Keratinocyte (primary cell): ENCODE measurements around the gene BEAN1. TPM values are rescaled to one million over a fixed set of nuclear protein-coding genes. Genes with fewer than 3 reads are reported as not detected.

Source experiments
- DNase-seq: peaks from one replicate; pipeline ENCODE4 v3.0.0-alpha.2; 2011; ENCODE audit warnings: low read depth, missing footprints, low spot score
- FAIRE-seq: peaks from 2 replicates; lab custom pipeline; 2011; peaks lifted over from hg19 to GRCh38; lab: Jason Lieb, UNC
- H2AFZ ChIP-seq: 2 replicates; pipeline ENCODE4 v1.6.0; 2012; ENCODE audit warnings: low read length, control low read depth, inconsistent platforms; ENCODE audit not compliant: control insufficient read depth
- H3K27ac ChIP-seq: 2 replicates; pipeline ENCODE4 v1.5.1; 2011; ENCODE audit warnings: low read length; ENCODE audit not compliant: control insufficient read depth, insufficient read depth
- H3K27me3 ChIP-seq: 3 replicates; pipeline ENCODE4 v1.6.0; 2011; ENCODE audit warnings: low read length; ENCODE audit not compliant: control insufficient read depth, insufficient read depth; ENCODE audit errors: extremely low read depth
- H3K36me3 ChIP-seq, 2 experiments: 2 replicates in 1 of 2; 3 replicates in 1 of 2; pipeline ENCODE4 v1.5.1; 2011; ENCODE audit warnings: low read length in 2 of 2, mild to moderate bottlenecking in 1 of 2; ENCODE audit not compliant: control insufficient read depth in 2 of 2, insufficient read depth in 2 of 2; ENCODE audit errors: extremely low read depth in 1 of 2
- H3K4me1 ChIP-seq: 3 replicates; pipeline ENCODE4 v1.5.1; 2011; ENCODE audit warnings: low read length; ENCODE audit not compliant: control insufficient read depth, insufficient read depth; ENCODE audit errors: extremely low read depth
- H3K4me2 ChIP-seq: 3 replicates; pipeline ENCODE4 v1.6.0; 2011; ENCODE audit warnings: low read depth, low read length; ENCODE audit not compliant: control insufficient read depth, insufficient read depth; ENCODE audit errors: extremely low read depth
- H3K4me3 ChIP-seq, 3 experiments: fragments of 200-600 bp in 1 of 3; sonication (generic) in 1 of 3; 2 replicates in 2 of 3; 3 replicates in 1 of 3; pipeline ENCODE4 v1.5.1; 2011 to 2016; ENCODE audit warnings: low read length in 3 of 3, mild to moderate bottlenecking in 3 of 3, control low read depth in 2 of 3, inconsistent platforms in 1 of 3, low read depth in 1 of 3, mixed read lengths in 1 of 3, mixed run types in 1 of 3, moderate library complexity in 1 of 3; ENCODE audit not compliant: control insufficient read depth in 2 of 3, insufficient read depth in 2 of 3; ENCODE audit errors: extremely low read depth in 1 of 3
- H3K79me2 ChIP-seq: 2 replicates; pipeline ENCODE4 v1.6.0; 2012; ENCODE audit warnings: low read length; ENCODE audit not compliant: control insufficient read depth, insufficient read depth
- H3K9ac ChIP-seq: 3 replicates; pipeline ENCODE4 v1.6.0; 2011; ENCODE audit warnings: low read length; ENCODE audit not compliant: control insufficient read depth, insufficient read depth; ENCODE audit errors: extremely low read depth
- H3K9me1 ChIP-seq: 3 replicates; pipeline ENCODE4 v1.6.0; 2011; ENCODE audit warnings: low read length; ENCODE audit not compliant: control insufficient read depth, insufficient read depth; ENCODE audit errors: extremely low read depth
- H3K9me3 ChIP-seq: 2 replicates; pipeline ENCODE4 v1.5.1; 2012; ENCODE audit warnings: low read depth, low read length; ENCODE audit not compliant: control insufficient read depth
- H4K20me1 ChIP-seq: 3 replicates; pipeline ENCODE4 v1.6.0; 2011; ENCODE audit warnings: low read length; ENCODE audit not compliant: control insufficient read depth, insufficient read depth; ENCODE audit errors: extremely low read depth
- CTCF ChIP-seq, 3 experiments: IDR thresholded peaks in 1 of 3; conservative IDR thresholded peaks in 1 of 3; optimal IDR thresholded peaks in 1 of 3; 2 replicates in 2 of 3; 3 replicates in 1 of 3; pipeline versions ENCODE3 to v1.5.1; 2011; ENCODE audit warnings: low read length in 3 of 3, mild to moderate bottlenecking in 3 of 3, moderate library complexity in 2 of 3, control low read depth in 1 of 3, inconsistent platforms in 1 of 3; ENCODE audit not compliant: insufficient read depth in 2 of 3; ENCODE audit errors: extremely low read depth in 1 of 3
- EZH2 ChIP-seq: IDR thresholded peaks from one replicate; pipeline ENCODE4 v1.6.1; 2012; ENCODE audit warnings: inconsistent platforms, mild to moderate bottlenecking, low read length, moderate library complexity
- dilution Hi-C: fragments of 300-500 bp; cut with MboI; formaldehyde crosslinking; loops from one replicate; pipeline ENCODE4 v1.7.0; 2020; ENCODE audit warnings: low sequenced_read_pairs; ENCODE audit not compliant: extremely low pct_ligation_motif_present
- polyA plus RNA-seq, 5 experiments: library from polyadenylated mRNA; depleted of rRNA in 3 of 5; stranded (reverse) in 3 of 5; stranded (forward) in 1 of 5; unstranded in 1 of 5; fragments of >200 nt; gene quantifications; 1 replicate in 1 of 5; 2 replicates in 3 of 5; 3 replicates in 1 of 5; pipeline versions ENCODE4 v1.2.1 to v1.2.3, GENCODE V29; 2011 to 2012; ENCODE audit warnings: missing spikeins in 2 of 5, low read depth in 1 of 5, low replicate concordance in 1 of 5

The BEAN1 gene
- polyA plus RNA-seq, 1 donor (not counting 4 experiments of a cell fraction or from before 2014, with no cell fraction given), result 0.24 TPM

- no peak overlapping the region for H3K27ac ChIP-seq
- no peak for FAIRE-seq
Observed at GRCh38 chr16:66475232-66475631, 48.1 kb downstream of the BEAN1 start.

GRCh38 chr16:66476328-66477027 lies 49.4 kb downstream of the BEAN1 start:
- FAIRE-seq, result no peak
- DNase-seq, result no peak
- no peak for TF ChIP-seq EZH2
- TF ChIP-seq CTCF (optimal IDR thresholded peaks at IDR 0.05 in 1 of 3, IDR thresholded peaks at IDR 0.05 in 1 of 3, conservative IDR thresholded peaks at IDR 0.05 in 1 of 3; ENCODE audit: extremely low read depth in 1 of 3, insufficient read depth in 2 of 3, low read length in 3 of 3), result no peak
- Histone ChIP-seq H3K4me1 (peaks cover 21% of the 10 kb centered on the region), H3K79me2 (no peaks in the 10 kb centered on the region), H3K36me3 (no peaks in the 10 kb centered on the region), H3K9ac (no peak overlapping the region), H3K4me2 (no peak overlapping the region), H3K9me3 (no peaks in the 10 kb centered on the region), H3K4me3 (no peak overlapping the region), H4K20me1 (no peaks in the 10 kb centered on the region), H2AFZ (no peak overlapping the region), H3K9me1 (no peaks in the 10 kb centered on the region), H3K27me3 (no peaks in the 10 kb centered on the region), H3K27ac (no peak overlapping the region)
- dilution Hi-C loops, result no loop called here

More at GRCh38 chr16:66475232-66475631, 48.1 kb downstream of the BEAN1 start:
- dilution Hi-C loops, result no loop called here
- Histone ChIP-seq H3K79me2 (no peaks in the 10 kb centered on the region), H3K9me3 (no peaks in the 10 kb centered on the region), H3K9me1 (no peaks in the 10 kb centered on the region), H3K36me3 (no peaks in the 10 kb centered on the region), H3K27me3 (no peaks in the 10 kb centered on the region), H3K9ac (no peak overlapping the region), H4K20me1 (no peaks in the 10 kb centered on the region), H3K4me3 (no peak overlapping the region), H3K4me1 (peaks cover 13% of the 10 kb centered on the region), H2AFZ (no peak overlapping the region), H3K4me2 (no peak overlapping the region)
- DNase-seq, result no peak
- TF ChIP-seq CTCF (optimal IDR thresholded peaks at IDR 0.05 in 1 of 3, IDR thresholded peaks at IDR 0.05 in 1 of 3, conservative IDR thresholded peaks at IDR 0.05 in 1 of 3; ENCODE audit: extremely low read depth in 1 of 3, insufficient read depth in 2 of 3, low read length in 3 of 3) (no peak), EZH2 (no peak)
